HepG2 (cell line): ENCODE data around the gene LDLRAD4.

Source experiments
- ATF3 ChIP-seq: sonication (generic); formaldehyde crosslinking; IDR thresholded peaks from 2 replicates; pipeline ENCODE4 v1.4.0; 2020; ENCODE audit warnings: missing genetic modification reagents
- CEBPB ChIP-seq: IDR thresholded peaks from 2 replicates; pipeline ENCODE4 v1.6.1; 2011; ENCODE audit warnings: low read depth, low read length, improper control_type of control experiment, borderline replicate concordance
- CTCF ChIP-seq: sonication (generic); formaldehyde crosslinking; IDR thresholded peaks from 2 replicates; pipeline ENCODE4 v1.5.0; 2020; ENCODE audit warnings: mild to moderate bottlenecking, missing genetic modification reagents, moderate library complexity
- EP300 ChIP-seq, 3 experiments: sonication (generic) in 1 of 3; formaldehyde crosslinking in 1 of 3; IDR thresholded peaks; 2 replicates each; pipeline versions ENCODE4 v1.5.1 to v1.6.1; 2011 to 2020; ENCODE audit warnings: low read depth in 2 of 3, low read length in 2 of 3, borderline replicate concordance in 1 of 3, improper control_type of control experiment in 1 of 3, mild to moderate bottlenecking in 1 of 3, missing genetic modification reagents in 1 of 3, moderate library complexity in 1 of 3
- EZH2 ChIP-seq: conservative IDR thresholded peaks from 2 replicates; pipeline ENCODE4 v1.6.1; 2012; ENCODE audit warnings: mild to moderate bottlenecking, low read depth, low read length, moderate library complexity
- JUND ChIP-seq: sonication (generic); formaldehyde crosslinking; IDR thresholded peaks from 2 replicates; pipeline ENCODE4 v1.8.0; 2022; ENCODE audit warnings: mild to moderate bottlenecking, missing genetic modification reagents
- KAT7 ChIP-seq: IDR thresholded peaks from 2 replicates; pipeline ENCODE4 v1.6.1; 2018; ENCODE audit warnings: borderline replicate concordance, missing compliant biosample characterization
- NFE2L2 ChIP-seq: fragments of 150-350 bp; IDR thresholded peaks from 2 replicates; pipeline ENCODE4 v1.6.1; 2014; ENCODE audit warnings: low read length
- RAD21 ChIP-seq: fragments of 450-650 bp; formaldehyde crosslinking; IDR thresholded peaks from 2 replicates; pipeline ENCODE4 v1.5.0; 2020; ENCODE audit warnings: mild to moderate bottlenecking
- RFX5 ChIP-seq: IDR thresholded peaks from 2 replicates; pipeline ENCODE4 v1.6.1; 2011; ENCODE audit warnings: low read depth, low read length, improper control_type of control experiment
- THAP8 ChIP-seq: sonication (generic); formaldehyde crosslinking; IDR thresholded peaks from 2 replicates; pipeline ENCODE4 v1.5.1; 2020; ENCODE audit warnings: missing genetic modification reagents, mild to moderate bottlenecking, borderline replicate concordance
- THYN1 ChIP-seq: sonication (generic); formaldehyde crosslinking; IDR thresholded peaks from 2 replicates; pipeline ENCODE4 v1.8.1; 2023; ENCODE audit warnings: low read depth, mild to moderate bottlenecking, moderate library complexity, missing genetic modification reagents, borderline replicate concordance
- ZNF570 ChIP-seq: sonication (generic); formaldehyde crosslinking; IDR thresholded peaks from 2 replicates; pipeline ENCODE4 v1.4.0; 2020; ENCODE audit warnings: mild to moderate bottlenecking, missing genetic modification reagents, borderline replicate concordance
- ZNF652 ChIP-seq: IDR thresholded peaks from 2 replicates; pipeline ENCODE4 v1.6.1; 2016; ENCODE audit warnings: low read depth, borderline replicate concordance

- TF ChIP-seq THAP8 (CRISPR knock-in tag): no peak
- TF ChIP-seq RAD21: no peak
- TF ChIP-seq NFE2L2: no peak
- no peak for TF ChIP-seq JUND (CRISPR knock-in tag)
- TF ChIP-seq ZNF652 (CRISPR knock-in tag): no peak
- TF ChIP-seq CEBPB: no peak
- no peak for TF ChIP-seq ZNF570 (CRISPR knock-in tag)
- no peak for TF ChIP-seq CTCF (CRISPR knock-in tag)
- TF ChIP-seq ATF3 (CRISPR knock-in tag): no peak
- TF ChIP-seq KAT7 (CRISPR knock-in tag): no peak
- TF ChIP-seq THYN1 (CRISPR knock-in tag): no peak
- no peak for TF ChIP-seq EP300 (IDR thresholded peaks at IDR 0.05; ENCODE audit: low read depth in 2 of 2, low read length in 2 of 2)
- TF ChIP-seq EP300 (CRISPR knock-in tag; IDR thresholded peaks at IDR 0.05; ENCODE audit: borderline replicate concordance): no peak
- no peak for TF ChIP-seq EZH2
- TF ChIP-seq RFX5: no peak
These were observed 401.7 kb downstream of the LDLRAD4 start for GRCh38 chr18:13620206-13620672.
